GM23248 (cell line): ENCODE results near the gene HK1.

Experiments
- EZH2 ChIP-seq: fragments of 200-600 bp; sonication (generic); IDR thresholded peaks from 2 replicates; pipeline ENCODE4 v1.6.1; 2018; ENCODE audit warnings: antibody characterized with exemption, mild to moderate bottlenecking; ENCODE audit not compliant: insufficient read depth, poor library complexity, severe bottlenecking
- EZH2phosphoT487 ChIP-seq: fragments of 200-600 bp; sonication (generic); IDR thresholded peaks from 2 replicates; pipeline ENCODE4 v1.6.1; 2018; ENCODE audit warnings: antibody characterized with exemption, moderate library complexity, mild to moderate bottlenecking, low read depth; ENCODE audit not compliant: insufficient read depth

GRCh38 chr10:69338547-69339450 lies 60.5 kb downstream of the HK1 start:
- TF ChIP-seq EZH2 (no peak), EZH2phosphoT487 (no peak)
